Measurements from ENCODE around the gene PSME1. TPM values are rescaled to one million over a fixed set of nuclear protein-coding genes. Genes with fewer than 3 reads are reported as not detected.
A peak's percentile ranks its signal among the peaks of the same experiment; 100 is the strongest.

PSME1 gene
- total and polyA plus RNA-seq, 4 donors, result 125 to 311 (median 239) TPM

- Histone ChIP-seq H3K4me1 (ENCODE audit: control insufficient read depth in 5 of 5, insufficient read depth in 5 of 5, low read length in 5 of 5) (peaks cover 8 to 20% (median 12%) of the 10 kb centered on the region in 5 donors), H3K36me3 (ENCODE audit: control insufficient read depth in 4 of 4, insufficient read depth in 4 of 4, low read length in 4 of 4) (peaks cover 17 to 36% (median 27%) of the 10 kb centered on the region in 4 donors), H3K9me3 (ENCODE audit: control insufficient read depth in 4 of 4, insufficient read depth in 3 of 4, low read length in 3 of 4) (no peaks in the 10 kb centered on the region), H3K27ac (ENCODE audit: low read depth in 1 of 2, low read length in 1 of 2) (no peak overlapping the region), H3K9ac (ENCODE audit: insufficient read depth in 1 of 2, low read length in 2 of 2) (no peak overlapping the region), H3K4me3 (no peak overlapping the region), H3K27me3 (ENCODE audit: control insufficient read depth in 3 of 3, insufficient read depth in 3 of 3, low read length in 2 of 3) (no peaks in the 10 kb centered on the region)
- 94 to 96% methylated on average over 9 of the region's 9 CpGs for WGBS, 2 donors
- DNase-seq, result no peak
- ATAC-seq (ENCODE audit: insufficient read depth, low FRiP score), result no peak
- TF ChIP-seq, protein P1, sequence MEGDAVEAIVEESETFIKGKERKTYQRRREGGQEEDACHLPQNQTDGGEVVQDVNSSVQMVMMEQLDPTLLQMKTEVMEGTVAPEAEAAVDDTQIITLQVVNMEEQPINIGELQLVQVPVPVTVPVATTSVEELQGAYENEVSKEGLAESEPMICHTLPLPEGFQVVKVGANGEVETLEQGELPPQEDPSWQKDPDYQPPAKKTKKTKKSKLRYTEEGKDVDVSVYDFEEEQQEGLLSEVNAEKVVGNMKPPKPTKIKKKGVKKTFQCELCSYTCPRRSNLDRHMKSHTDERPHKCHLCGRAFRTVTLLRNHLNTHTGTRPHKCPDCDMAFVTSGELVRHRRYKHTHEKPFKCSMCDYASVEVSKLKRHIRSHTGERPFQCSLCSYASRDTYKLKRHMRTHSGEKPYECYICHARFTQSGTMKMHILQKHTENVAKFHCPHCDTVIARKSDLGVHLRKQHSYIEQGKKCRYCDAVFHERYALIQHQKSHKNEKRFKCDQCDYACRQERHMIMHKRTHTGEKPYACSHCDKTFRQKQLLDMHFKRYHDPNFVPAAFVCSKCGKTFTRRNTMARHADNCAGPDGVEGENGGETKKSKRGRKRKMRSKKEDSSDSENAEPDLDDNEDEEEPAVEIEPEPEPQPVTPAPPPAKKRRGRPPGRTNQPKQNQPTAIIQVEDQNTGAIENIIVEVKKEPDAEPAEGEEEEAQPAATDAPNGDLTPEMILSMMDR (IDR thresholded peaks at IDR 0.05; ENCODE audit: control extremely low read depth, extremely low read depth), result no peak
Measured at GRCh38 chr14:24150061-24150460, 14.1 kb downstream of the PSME1 start.

GRCh38 chr14:24150567-24150966 is 14.6 kb downstream of the PSME1 start:
- Histone ChIP-seq H3K9ac (ENCODE audit: insufficient read depth in 1 of 2, low read length in 2 of 2) (no peak overlapping the region), H3K27me3 (ENCODE audit: control insufficient read depth in 3 of 3, insufficient read depth in 3 of 3, low read length in 2 of 3) (no peaks in the 10 kb centered on the region), H3K36me3 (ENCODE audit: control insufficient read depth in 4 of 4, insufficient read depth in 4 of 4, low read length in 4 of 4) (peaks cover 22 to 41% (median 30%) of the 10 kb centered on the region in 4 donors), H3K4me3 (no peak overlapping the region), H3K9me3 (ENCODE audit: control insufficient read depth in 4 of 4, insufficient read depth in 3 of 4, low read length in 3 of 4) (no peaks in the 10 kb centered on the region), H3K4me1 (ENCODE audit: control insufficient read depth in 5 of 5, insufficient read depth in 5 of 5, low read length in 5 of 5) (peaks cover 4 to 17% (median 8%) of the 10 kb centered on the region in 5 donors), H3K27ac (ENCODE audit: low read depth in 1 of 2, low read length in 1 of 2) (peak overlapping the region in 1 of 2 donors; percentile 6)
- ATAC-seq (ENCODE audit: insufficient read depth, low FRiP score), result no peak
- no peak for DNase-seq
- TF ChIP-seq, protein P1 (IDR thresholded peaks at IDR 0.05; ENCODE audit: control extremely low read depth, extremely low read depth), result no peak
- 94 to 98% methylated on average over 9 of the region's 9 CpGs for WGBS, 2 donors

- Histone ChIP-seq H3K4me3 (no peak overlapping the region), H3K9ac (ENCODE audit: insufficient read depth in 1 of 2, low read length in 2 of 2) (no peak overlapping the region), H3K4me1 (ENCODE audit: control insufficient read depth in 5 of 5, insufficient read depth in 5 of 5, low read length in 5 of 5) (peaks cover 0 to 12% (median 5%) of the 10 kb centered on the region in 5 donors), H3K9me3 (ENCODE audit: control insufficient read depth in 4 of 4, insufficient read depth in 3 of 4, low read length in 3 of 4) (no peaks in the 10 kb centered on the region), H3K36me3 (ENCODE audit: control insufficient read depth in 4 of 4, insufficient read depth in 4 of 4, low read length in 4 of 4) (peaks cover 25 to 44% (median 31%) of the 10 kb centered on the region in 4 donors), H3K27me3 (ENCODE audit: control insufficient read depth in 3 of 3, insufficient read depth in 3 of 3, low read length in 2 of 3) (no peaks in the 10 kb centered on the region), H3K27ac (ENCODE audit: low read depth in 1 of 2, low read length in 1 of 2) (no peak overlapping the region)
- DNase-seq (no peak), ATAC-seq (ENCODE audit: insufficient read depth, low FRiP score) (no peak)
- TF ChIP-seq, protein P1 (IDR thresholded peaks at IDR 0.05; ENCODE audit: control extremely low read depth, extremely low read depth), result no peak
- WGBS, 2 donors, result 89 to 96% methylated on average over 9 of the region's 9 CpGs
Measured at GRCh38 chr14:24150993-24151392, 15.0 kb downstream of the PSME1 start.
